Brain pericyte (primary cell): Measurements from ENCODE around the gene CHTF18.
"Not testable (repeated sequence)": the region's sequence is repeated elsewhere in the genome, so short reads cannot be mapped to it uniquely, and the experiment has no call there.

Source experiments
- DNase-seq: peaks from one replicate; pipeline ENCODE4 v3.0.0-alpha.2; 2012; ENCODE audit warnings: low read depth, low spot score

Gene CHTF18

DNA sequence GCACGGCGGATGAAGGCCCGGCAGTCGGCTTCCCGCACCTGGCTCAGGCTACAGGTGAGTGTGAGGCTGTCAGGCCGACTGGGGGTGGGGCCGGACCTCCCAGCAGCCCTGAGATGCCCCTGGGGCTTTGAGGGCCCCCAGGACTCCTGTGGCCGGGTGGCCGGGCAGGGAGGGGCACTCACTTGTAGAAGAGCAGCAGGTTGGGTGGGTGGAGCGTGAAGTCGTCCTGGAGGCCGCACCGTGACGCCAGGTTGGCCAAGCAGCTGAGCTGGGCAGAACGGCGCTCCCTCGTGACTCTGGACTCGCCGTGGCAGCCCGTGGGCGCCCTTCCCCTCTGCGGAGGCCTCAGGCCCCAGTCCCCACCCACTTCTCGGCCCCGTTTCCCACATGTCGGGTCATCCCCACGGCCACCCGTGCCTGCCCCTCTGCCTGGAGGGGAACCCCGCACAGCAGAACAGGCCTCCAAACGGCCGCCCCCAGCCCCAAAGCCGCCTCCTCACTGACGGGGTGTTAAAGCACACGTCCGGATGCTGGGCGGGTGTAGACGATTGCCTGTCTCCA is 13.1 kb upstream of the CHTF18 start:
- DNase-seq = no peak

DNA sequence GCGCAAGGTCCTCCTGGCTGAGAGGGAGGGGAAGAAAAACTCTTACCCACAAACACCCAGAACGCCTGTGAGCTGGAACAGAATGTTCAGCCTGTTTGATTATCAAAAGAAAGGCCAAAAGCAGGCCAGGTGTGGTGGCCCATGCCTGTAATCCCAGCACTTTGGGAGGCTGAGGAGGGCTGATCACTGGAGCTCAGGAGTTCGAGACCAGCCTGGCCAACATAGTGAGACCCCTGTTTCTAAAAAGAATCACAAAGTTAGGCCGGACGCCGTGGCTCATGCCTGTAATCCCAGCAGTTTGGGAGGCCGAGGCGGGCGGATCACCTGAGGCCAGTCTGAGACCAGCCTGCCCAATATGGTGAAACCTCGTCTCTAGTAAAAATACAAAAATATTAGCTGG is 12.1 kb upstream of the CHTF18 start:
- DNase-seq = not testable (repeated sequence)

DNA sequence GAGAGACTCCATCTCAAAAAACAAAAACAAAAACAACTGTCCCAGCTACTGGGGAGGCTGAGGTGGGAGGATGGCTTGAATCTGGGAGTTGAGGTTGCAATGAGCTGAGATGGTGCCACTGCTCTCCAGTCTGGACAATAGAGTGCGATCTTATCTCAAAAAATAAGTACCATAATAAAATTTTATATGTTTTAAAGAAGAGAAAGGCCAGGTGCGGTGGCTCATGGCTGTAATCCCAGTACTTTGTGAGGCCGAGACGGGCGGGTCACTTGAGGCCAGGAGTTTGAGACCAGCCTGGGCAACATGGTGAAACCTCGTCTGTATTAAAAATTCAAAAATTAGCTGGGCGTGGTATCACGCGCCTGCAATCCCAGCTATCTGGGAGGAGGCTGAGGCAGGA is 11.6 kb upstream of the CHTF18 start:
- no peak for DNase-seq

DNA sequence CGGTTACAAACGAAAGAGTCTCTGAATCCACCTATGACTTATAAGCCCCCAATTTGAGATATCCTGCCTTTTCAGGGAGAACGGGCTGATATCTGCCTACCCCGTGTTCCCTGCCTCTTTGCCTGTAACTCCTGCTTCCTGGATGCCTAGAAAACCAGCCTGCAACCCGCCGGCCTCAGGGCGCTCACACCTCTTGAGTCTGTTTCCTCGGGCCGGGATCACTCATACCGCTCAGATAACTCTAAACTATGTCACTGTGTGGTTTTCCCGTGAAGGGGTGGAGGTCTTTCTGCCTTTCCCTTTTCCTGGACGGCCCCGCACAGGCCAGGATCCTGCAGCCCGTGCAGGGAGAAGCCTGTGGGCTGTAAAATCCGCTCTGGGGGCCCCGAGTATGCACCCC is 10.6 kb upstream of the CHTF18 start:
- no peak for DNase-seq

DNA sequence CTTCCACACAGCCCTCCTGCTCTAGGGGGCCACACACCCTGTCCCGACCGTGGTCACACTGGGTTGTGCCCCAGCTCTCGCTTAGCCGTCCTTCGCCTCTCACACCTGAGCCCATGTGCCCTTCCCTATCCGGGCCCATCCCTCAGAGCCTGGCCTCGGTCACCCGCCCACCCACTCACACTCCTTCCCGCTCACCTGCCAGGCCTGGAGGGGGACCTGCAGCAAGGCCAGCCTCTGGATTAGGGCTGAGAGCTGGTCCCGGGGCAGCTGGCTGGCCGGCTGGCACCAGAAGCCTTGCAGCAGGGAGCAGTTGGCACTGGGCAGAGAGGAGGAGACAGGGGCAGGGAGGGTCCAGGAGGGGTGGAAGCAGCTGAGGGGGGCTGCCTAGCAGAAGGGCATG is 10.0 kb upstream of the CHTF18 start:
- no peak for DNase-seq

DNA sequence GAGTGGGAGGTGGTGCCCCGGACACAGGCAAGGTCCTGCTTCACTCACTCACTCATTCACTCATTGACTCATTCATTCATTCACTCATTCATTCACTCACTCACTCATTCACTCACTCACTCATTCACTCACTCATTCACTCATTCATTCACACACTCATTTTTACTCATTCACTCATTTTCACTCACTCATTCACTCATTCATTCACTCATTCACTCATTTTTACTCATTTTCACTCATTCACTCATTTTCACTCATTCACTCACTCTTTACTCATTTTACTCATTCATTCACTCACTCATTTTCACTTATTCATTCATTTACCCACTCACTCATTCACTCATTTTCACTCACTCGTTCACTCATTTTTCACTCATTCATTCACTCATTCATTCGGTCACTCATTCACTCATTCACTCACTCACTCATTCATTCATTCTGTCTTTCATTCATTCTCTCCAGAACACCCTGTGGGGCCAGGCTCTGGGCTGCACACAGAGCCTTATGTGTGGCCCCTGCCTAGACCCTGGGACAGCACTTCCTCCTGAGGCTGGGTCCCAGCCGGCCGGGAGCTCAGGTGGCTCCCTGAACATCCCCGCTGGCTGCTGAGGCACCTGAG is 9.4 kb upstream of the CHTF18 start:
- no peak for DNase-seq

DNA sequence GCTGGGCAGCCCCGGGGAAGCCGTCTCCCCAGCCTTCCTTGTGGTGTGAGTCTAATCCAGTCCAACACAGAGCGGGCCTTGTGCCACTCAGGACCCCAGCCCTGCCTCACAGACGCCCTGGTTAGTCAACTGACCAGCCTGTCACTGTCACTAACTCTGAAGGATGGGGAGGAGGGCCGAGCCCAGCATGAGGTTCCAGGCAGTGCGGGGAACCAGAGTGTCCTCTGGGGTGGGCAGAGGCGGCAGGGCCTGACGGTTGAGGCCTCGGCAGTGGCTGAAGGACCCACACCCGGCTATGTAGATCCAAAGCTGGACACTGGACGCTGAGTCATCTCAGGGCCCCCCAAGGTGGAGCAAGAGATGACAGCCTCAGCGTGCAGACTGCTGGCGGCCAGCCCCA is 8.9 kb upstream of the CHTF18 start:
- DNase-seq = no peak

DNA sequence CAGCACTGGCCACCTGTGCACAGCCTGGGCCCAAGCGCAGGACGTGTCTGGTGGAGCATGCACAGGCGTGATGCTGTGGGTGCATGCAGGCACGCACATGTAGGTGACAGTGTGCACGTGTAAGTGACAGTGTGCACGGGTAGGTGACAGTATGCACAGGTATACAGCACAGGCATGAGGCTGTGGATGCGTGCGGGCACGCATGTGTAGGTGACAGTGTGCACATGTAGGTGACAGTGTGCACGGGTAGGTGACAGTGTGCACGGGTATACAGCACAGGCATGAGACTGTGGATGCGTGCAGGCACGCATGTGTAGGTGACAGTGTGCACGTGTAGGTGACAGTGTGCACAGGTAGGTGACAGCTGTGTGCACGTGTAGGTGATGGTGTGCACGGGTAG is 8.1 kb upstream of the CHTF18 start:
- DNase-seq = no peak

DNA sequence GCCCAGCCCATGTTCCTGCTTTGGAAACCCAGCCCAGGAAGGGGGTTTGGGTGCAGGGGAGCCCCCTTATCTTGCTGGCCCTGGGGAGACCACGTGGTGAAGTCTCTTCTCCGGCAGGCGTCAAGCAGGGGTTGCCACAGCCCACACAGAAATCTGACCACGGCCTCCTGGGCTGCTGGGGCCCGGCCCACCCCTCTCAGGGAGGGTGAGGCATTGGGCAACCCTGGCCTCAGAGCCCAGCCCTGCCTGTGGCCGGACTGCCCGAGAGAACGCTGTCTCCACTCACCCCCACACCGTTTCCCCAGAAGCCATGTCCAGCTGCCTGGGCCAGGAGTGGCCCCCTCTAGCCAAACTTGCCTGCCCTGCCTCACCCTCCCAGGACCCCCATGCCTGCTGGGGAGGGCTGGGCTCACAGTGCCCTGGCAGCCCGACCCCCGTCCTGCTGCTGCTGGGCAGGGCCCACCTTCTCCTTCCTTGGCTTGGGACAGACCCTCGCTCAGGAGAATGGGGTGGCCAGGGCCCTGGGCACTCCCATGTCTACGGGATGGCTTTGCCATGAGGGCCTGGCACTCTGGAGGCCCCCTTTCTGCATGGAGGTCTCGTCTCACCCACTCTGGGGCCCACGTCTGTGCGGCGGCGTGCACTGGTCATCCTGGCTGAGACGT is 6.9 kb upstream of the CHTF18 start:
- no peak for DNase-seq

DNA sequence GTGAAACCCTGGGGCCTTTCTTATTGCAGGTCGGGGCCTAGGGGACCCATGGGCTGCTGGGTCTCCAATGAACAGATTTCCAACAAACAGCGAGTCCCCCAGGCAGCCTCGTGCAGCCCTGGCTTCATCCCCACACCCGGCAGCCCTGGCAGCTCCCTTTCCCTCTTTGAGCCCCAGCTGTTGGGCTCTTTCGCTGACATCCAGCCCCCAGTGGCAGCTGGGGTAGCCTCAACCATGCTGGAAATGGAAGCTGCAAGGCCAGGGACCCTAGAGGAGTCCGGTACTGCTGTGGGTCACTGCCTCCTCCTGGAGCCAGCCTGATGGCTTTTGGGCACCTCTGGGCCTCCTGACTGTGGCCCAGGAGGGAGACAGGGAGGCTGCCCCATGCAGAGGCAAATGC is 6.2 kb upstream of the CHTF18 start:
- DNase-seq = no peak

DNA sequence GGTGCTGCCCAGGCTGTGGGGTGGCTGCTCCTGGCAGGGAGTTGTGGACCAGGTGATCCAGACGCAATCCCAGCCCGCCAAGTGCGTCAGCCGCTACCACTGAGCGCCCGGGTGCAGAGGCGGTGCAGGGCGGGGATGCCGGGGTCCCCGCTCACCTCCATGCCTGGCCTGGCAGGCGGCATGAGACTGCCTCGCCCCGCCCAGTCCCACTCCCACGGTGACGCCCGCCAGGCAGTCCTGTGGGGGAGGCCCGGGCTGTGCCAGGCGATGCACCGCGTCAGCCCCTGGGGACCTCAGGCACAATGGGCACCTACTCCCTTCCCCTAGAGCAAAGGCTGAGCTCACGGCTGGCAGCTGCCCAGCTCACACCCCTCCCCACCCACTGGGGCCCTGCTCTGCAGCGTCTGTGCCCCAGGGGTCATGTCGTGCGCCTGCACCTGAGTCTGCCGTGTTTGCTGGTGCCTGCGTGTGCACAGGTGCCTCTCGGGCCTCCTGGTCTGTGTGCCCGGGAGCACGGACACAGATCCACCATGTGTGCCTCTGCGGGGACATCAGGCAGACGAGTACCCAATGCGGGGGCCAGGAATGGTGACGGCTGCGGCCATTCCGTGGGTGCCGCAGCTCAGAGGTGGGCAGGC is 5.5 kb upstream of the CHTF18 start:
- no peak for DNase-seq

DNA sequence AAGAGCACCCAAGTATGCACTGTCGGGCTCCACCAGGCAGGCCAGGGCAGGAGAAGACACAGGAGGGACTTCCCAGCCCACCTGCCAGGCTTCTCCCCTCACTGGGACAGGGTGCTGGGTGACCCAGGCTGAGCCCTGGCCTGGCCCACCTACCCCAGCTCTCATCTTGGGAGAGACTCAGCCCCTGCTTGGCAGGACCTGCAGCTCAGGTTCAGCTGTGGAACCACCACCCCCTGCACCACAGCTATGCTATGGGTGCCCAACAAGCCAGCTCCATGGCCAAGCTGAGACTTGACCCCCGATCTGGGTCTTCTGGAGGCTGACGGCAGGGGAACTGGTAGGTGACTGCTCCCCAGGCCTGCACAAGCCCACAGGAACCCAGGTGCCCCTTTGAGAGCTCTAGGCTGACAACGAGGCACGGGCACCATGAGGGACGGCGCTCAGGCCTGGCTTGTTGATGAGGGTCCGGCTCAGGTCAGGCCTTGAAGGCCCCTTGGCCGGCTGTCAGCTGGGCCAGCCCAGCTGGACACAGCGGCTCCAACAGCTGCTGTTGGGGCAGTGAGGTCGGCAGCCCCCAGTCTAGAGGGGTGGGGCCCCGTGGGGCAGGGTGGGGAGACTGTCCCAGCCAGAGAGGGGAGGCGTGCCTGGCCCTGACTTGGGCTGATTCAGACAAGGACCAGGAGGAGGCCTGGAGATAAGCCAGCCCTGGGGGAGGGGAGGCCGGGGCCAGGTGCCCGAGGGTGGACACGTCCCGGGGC is 4.8 kb upstream of the CHTF18 start:
- no peak for DNase-seq

DNA sequence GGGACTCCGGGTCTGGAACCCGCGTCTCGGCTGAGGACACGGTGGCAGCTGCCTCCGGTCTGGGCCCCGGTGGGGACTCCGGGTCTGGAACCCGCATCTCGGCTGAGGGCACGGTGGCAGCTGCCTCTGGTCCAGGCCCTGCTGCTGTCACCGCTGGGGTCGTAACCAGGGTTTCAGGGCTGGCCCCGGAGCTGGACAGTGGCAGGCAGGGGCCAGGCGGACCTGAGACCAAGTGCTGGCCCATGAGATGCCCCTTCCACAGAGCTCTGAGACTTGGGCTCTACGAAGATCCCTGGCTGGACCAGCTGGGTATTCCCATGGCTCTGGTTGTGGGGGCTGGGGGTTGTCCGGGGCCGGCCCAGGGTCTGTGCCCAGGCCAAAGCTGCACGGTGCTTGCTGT is 4.0 kb upstream of the CHTF18 start:
- DNase-seq = no peak

DNA sequence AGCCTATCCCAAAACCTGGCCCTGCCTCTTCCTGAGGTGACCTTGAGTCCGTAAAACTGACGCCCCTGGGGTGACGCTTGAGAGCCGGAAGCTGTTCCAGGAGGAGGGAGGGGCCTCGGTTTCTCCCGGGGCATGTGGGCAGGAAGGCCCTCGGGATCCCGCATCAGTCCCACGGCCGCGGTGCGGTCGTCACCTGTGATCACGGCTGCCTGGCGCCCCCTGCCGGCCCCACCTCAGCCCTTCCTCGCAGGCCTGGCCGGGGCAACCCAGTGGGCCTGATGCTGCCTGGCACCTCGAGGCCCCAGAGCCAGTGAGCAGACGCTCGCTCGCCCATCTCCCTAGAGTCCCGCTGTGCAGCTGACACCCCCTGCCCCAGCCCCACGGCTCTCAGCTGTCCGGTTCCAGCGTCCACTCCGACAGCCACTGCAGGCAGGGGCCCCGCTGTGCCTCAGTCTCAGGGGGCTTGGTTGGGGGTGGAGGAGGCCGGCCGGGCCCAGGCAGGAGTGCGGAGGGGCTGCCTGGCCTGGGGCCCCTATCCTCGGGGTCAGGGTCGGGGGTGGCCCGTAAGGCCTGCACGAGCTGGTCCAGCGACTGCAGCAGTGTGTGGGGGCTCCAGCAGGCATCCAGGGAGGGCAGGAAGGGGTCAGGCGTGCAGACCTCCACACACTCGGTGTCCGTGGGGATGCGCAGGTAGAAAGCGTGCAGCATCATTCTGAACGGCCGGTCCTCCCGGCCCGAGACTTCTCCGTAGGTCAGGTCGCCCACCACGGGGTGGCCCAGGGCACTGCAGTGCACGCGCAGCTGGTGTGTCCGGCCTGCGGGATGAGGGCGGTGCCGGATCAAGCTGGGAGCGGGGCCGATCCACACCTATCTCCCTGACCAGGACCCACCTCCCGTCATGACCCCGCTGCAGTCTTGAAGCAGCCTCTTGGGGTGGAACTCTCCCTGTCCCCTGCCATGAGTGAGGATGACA is 2.6 kb upstream of the CHTF18 start:
- no peak for DNase-seq

DNA sequence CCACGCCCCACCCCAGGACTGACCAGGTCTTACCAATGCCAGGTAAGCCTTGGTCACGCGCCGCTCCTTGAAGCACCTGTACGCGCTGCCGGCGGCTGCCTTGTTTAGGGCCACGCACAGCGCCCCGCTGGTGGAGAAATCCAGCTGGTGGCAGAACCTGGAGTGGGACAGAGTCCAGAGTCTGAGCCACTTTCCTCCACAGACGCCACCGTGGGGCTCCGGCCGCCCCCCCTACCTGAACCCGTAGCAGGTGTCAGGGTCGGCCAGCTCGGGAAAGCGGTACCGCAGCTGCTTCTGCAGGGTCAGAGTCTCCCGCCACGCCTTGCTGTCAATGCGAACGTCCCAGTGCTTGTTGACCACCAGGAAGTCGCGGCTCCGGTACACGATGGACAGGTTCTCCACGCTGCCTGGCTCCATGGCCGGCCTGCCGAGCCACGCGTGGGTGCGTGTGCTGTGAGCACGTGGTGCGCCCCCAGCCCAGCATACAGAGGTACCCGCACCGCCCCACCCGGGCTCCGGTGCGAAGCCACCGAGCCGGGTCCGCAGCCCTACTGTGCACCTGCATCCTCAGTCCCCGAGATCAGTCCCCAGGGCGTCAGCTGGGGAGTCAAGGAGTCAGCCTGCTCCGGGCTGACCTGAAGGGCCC is 976 bp upstream of the CHTF18 start:
- DNase-seq = no peak

DNA sequence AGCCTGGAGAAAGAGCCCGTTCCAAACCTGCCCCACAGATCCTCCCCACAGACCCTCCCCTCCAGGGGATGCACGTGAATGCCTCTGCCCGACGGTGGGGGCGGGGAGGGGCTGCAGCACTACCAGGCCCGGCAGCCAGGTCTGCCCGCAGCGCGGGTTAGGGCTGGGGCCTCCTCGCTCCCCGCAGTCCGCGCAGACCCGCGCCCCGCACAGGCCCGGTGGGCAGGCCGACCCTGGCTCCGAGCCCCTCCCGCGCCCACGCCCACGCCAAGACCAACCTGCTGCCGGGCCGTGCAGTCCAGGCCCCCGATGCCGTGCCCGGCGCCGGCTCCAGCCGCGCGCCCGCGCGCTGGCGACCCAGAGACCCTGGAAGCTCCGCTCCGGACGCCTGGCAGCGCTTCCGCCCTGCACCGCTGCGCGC is 432 bp upstream of the CHTF18 start, which contains the start of gene RPUSD1:
TSS of gene RPUSD1 (minus strand) at position 404 of the 421 bp plus-strand sequence. CDS start 644 bp downstream, outside the sequence.
- DNase-seq = no peak

DNA sequence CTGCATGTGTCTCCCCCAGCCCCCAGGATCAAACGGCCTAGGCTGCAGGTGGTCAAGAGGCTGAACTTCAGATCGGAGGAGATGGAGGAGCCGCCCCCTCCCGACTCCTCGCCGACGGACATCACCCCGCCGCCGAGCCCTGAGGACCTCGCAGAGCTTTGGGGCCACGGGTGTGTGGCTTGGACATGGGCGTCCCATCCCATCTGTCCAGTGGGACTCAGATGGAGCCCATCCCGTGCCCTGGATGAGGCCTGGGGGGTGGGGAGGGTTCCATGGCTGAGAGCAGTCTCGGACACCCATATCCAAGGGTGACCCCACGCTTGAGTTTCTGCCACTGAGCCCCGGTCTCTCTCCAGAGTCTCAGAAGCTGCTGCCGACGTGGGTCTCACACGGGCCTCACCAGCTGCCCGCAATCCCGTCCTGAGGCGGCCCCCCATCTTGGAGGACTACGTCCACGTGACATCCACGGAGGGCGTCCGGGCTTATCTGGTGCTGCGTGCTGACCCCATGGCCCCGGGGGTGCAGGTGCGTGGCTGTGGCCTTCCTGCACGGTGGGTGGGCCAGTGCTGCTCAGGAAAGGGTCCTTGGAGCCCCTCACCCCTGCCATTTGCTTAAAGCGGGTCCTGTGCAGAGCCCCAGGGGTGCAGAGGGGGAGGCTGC is 901 bp downstream of the CHTF18 start:
- DNase-seq = no peak

DNA sequence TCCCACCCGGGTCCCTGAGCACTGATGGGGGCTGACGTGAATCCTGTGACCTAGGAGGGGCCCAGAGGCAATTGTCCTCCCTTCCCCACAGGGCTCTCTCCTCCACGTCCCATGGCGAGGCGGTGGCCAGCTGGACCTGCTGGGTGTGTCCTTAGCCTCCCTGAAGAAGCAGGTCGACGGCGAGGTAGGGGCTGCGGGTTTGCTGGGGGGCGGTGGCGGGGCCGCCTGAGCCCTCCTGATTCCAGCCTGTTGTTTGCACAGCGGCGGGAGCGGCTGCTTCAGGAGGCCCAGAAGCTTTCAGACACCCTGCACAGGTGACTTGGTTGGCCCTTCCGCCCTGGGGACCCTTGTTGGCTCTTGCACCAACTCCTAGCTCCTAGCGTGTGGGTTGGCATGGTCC is 1.7 kb downstream of the CHTF18 start:
- DNase-seq = no peak

DNA sequence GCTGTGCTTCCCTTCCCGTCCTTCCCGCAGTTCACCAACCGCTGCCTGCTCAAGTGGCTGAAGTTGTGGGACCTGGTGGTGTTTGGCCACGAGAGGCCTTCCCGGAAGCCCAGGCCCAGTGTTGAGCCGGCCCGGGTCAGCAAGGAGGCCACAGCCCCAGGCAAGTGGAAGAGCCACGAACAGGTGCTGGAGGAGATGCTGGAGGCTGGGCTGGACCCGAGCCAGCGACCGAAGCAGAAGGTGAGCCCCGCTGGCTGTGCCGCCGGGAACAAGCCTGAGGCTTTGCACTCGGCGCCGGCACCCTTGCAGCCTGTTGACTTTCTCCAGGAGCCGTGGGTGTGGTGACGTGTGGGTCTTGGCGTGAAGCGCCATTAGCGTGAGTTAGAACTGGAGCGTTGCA is 2.7 kb downstream of the CHTF18 start:
- no peak for DNase-seq
